H1 (cell line): ENCODE measurements around the gene RBM4B. TPM values are rescaled to one million over a fixed set of nuclear protein-coding genes. Genes with fewer than 3 reads are reported as not detected.

ENCODE experiments used
- CTCF ChIA-PET: fragments of 300-600 bp; sonication (Branson Sonifier 250); formaldehyde crosslinking; loops from one replicate; lab custom pipeline; 2021; ENCODE audit not compliant: partially characterized antibody; lab: Charles Lee
- POLR2A ChIA-PET: fragments of 300-600 bp; sonication (Branson Sonifier 250); formaldehyde crosslinking; loops from one replicate; lab custom pipeline; 2021; ENCODE audit warnings: inconsistent platforms; ENCODE audit not compliant: partially characterized antibody; lab: Charles Lee
- DNase-seq, 2 experiments: peaks; one replicate each; pipeline versions ENCODE4 v3.0.0 to v3.0.0-alpha.2; 2010 to 2022; ENCODE audit warnings: low spot score in 2 of 2, low read depth in 1 of 2, mixed read lengths in 1 of 2
- FAIRE-seq: peaks from 2 replicates; lab custom pipeline; 2011; peaks lifted over from hg19 to GRCh38; lab: Jason Lieb, UNC
- H2AFZ ChIP-seq: 2 replicates; pipeline ENCODE4 v1.8.1; 2012; ENCODE audit warnings: low read length, inconsistent platforms
- H2AK5ac ChIP-seq: 2 replicates; pipeline ENCODE4 v1.6.1; 2013; ENCODE audit warnings: low read depth, low read length
- H2BK120ac ChIP-seq: replicated peaks from 2 replicates; pipeline ENCODE3; 2013; ENCODE audit warnings: low read depth, low read length, inconsistent platforms
- H2BK12ac ChIP-seq: 2 replicates; pipeline ENCODE4 v1.6.1; 2013; ENCODE audit warnings: low read depth, low read length
- H2BK15ac ChIP-seq: 2 replicates; pipeline ENCODE4 v1.6.1; 2013; ENCODE audit warnings: low read length
- H2BK20ac ChIP-seq: 2 replicates; pipeline ENCODE4 v1.6.1; 2013; ENCODE audit warnings: low read length
- H2BK5ac ChIP-seq: 2 replicates; pipeline ENCODE4 v1.6.1; 2013; ENCODE audit warnings: low read depth, low read length
- H3K14ac ChIP-seq: 2 replicates; pipeline ENCODE4 v1.6.1; 2013; ENCODE audit warnings: inconsistent platforms; ENCODE audit not compliant: insufficient read length
- H3K18ac ChIP-seq: 2 replicates; pipeline ENCODE4 v1.6.1; 2013; ENCODE audit warnings: low read length; ENCODE audit errors: extremely low read depth
- H3K23ac ChIP-seq: 2 replicates; pipeline ENCODE4 v1.6.1; 2013; ENCODE audit warnings: inconsistent platforms; ENCODE audit not compliant: insufficient read length
- H3K23me2 ChIP-seq: 2 replicates; pipeline ENCODE4 v1.6.1; 2013; ENCODE audit warnings: low read depth, low read length
- H3K27ac ChIP-seq: 2 replicates; pipeline ENCODE4 v1.6.1; 2011; ENCODE audit warnings: low read depth, low read length, inconsistent platforms
- H3K27me3 ChIP-seq, 4 experiments: replicated peaks in 1 of 4; 1 replicate in 1 of 4; 2 replicates in 3 of 4; pipeline versions ENCODE4 v1.6.1 to v1.8.1; 2011 to 2013; ENCODE audit warnings: low read length in 3 of 4, mild to moderate bottlenecking in 3 of 4, inconsistent platforms in 2 of 4, mixed read lengths in 2 of 4, moderate library complexity in 1 of 4; ENCODE audit not compliant: control insufficient read depth in 3 of 4, insufficient read depth in 3 of 4; ENCODE audit errors: extremely low read depth in 1 of 4
- H3K36me3 ChIP-seq, 4 experiments: 2 replicates each; pipeline versions ENCODE4 v1.6.1 to v1.8.1; 2011 to 2013; ENCODE audit warnings: mild to moderate bottlenecking in 4 of 4, low read length in 3 of 4, moderate library complexity in 2 of 4, control low read depth in 1 of 4, inconsistent platforms in 1 of 4; ENCODE audit not compliant: insufficient read depth in 4 of 4, control insufficient read depth in 2 of 4
- H3K4ac ChIP-seq: replicated peaks from 2 replicates; pipeline ENCODE3; 2013; ENCODE audit warnings: low read length, low read depth, mixed read lengths, inconsistent platforms; ENCODE audit not compliant: insufficient read length
- H3K4me1 ChIP-seq, 4 experiments: replicated peaks in 1 of 4; 1 replicate in 1 of 4; 2 replicates in 3 of 4; pipeline versions ENCODE4 v1.6.1 to v1.8.1; 2011 to 2013; ENCODE audit warnings: low read length in 3 of 4, inconsistent platforms in 2 of 4, mixed read lengths in 1 of 4; ENCODE audit not compliant: insufficient read depth in 4 of 4, control insufficient read depth in 3 of 4
- H3K4me2 ChIP-seq, 2 experiments: 2 replicates each; pipeline versions ENCODE4 v1.6.1 to v1.8.1; 2011 to 2013; ENCODE audit warnings: low read depth in 2 of 2, low read length in 2 of 2, control low read depth in 1 of 2, inconsistent platforms in 1 of 2, mild to moderate bottlenecking in 1 of 2; ENCODE audit not compliant: insufficient read depth in 1 of 2
- H3K4me3 ChIP-seq, 4 experiments: fragments of 200-600, 300-600 bp in 1 of 4; sonication (generic), shearing (Covaris generic), sonication (Bioruptor Twin) in 1 of 4; 2 replicates each; pipeline versions ENCODE4 v1.5.1 to v1.8.1; 2011 to 2016; ENCODE audit warnings: low read length in 4 of 4, low read depth in 3 of 4, control low read depth in 2 of 4, inconsistent platforms in 2 of 4, mild to moderate bottlenecking in 2 of 4, mixed read lengths in 1 of 4, moderate library complexity in 1 of 4; ENCODE audit not compliant: insufficient read depth in 2 of 4; ENCODE audit errors: extremely low read depth in 1 of 4
- H3K56ac ChIP-seq: replicated peaks from 2 replicates; pipeline ENCODE3; 2013; ENCODE audit warnings: low read depth, mild to moderate bottlenecking, mixed read lengths, low read length, inconsistent platforms; ENCODE audit not compliant: insufficient read length
- H3K79me1 ChIP-seq: 2 replicates; pipeline ENCODE4 v1.6.1; 2013; ENCODE audit warnings: low read depth, low read length, control low read depth
- H3K79me2 ChIP-seq, 2 experiments: 2 replicates each; pipeline versions ENCODE4 v1.6.1 to v1.8.1; 2012 to 2013; ENCODE audit warnings: low read length in 2 of 2, mild to moderate bottlenecking in 2 of 2, inconsistent platforms in 1 of 2; ENCODE audit not compliant: insufficient read depth in 2 of 2, control insufficient read depth in 1 of 2
- H3K9ac ChIP-seq, 4 experiments: replicated peaks in 1 of 4; 1 replicate in 1 of 4; 2 replicates in 3 of 4; pipeline versions ENCODE4 v1.6.1 to v1.8.1; 2011 to 2013; ENCODE audit warnings: low read depth in 3 of 4, low read length in 3 of 4, control low read depth in 2 of 4, mild to moderate bottlenecking in 2 of 4, moderate library complexity in 2 of 4, inconsistent platforms in 1 of 4; ENCODE audit errors: extremely low read depth in 1 of 4
- H3K9me3 ChIP-seq, 2 experiments: 2 replicates each; pipeline versions ENCODE4 v1.6.1 to v1.8.1; 2012 to 2013; ENCODE audit warnings: mild to moderate bottlenecking in 2 of 2, moderate library complexity in 2 of 2, control low read depth in 1 of 2, inconsistent platforms in 1 of 2, low read depth in 1 of 2, low read length in 1 of 2, mixed read lengths in 1 of 2; ENCODE audit not compliant: insufficient read depth in 2 of 2
- H4K20me1 ChIP-seq, 2 experiments: replicated peaks in 1 of 2; 2 replicates each; pipeline versions ENCODE3 to v1.8.1; 2011 to 2013; ENCODE audit warnings: inconsistent platforms in 2 of 2, low read length in 2 of 2, mild to moderate bottlenecking in 1 of 2; ENCODE audit not compliant: insufficient read depth in 2 of 2, control insufficient read depth in 1 of 2
- H4K5ac ChIP-seq: 2 replicates; pipeline ENCODE4 v1.6.1; 2013; ENCODE audit warnings: low read length, low read depth, mixed read lengths, inconsistent platforms; ENCODE audit not compliant: insufficient read length
- H4K8ac ChIP-seq: 2 replicates; pipeline ENCODE4 v1.8.0; 2013; ENCODE audit warnings: mild to moderate bottlenecking, moderate library complexity, low read length, inconsistent platforms; ENCODE audit not compliant: insufficient read depth; ENCODE audit errors: extremely low read depth
- H4K91ac ChIP-seq: replicated peaks from 2 replicates; pipeline ENCODE3; 2013; ENCODE audit warnings: low read length, mixed read lengths, inconsistent platforms; ENCODE audit not compliant: insufficient read length
- BACH1 ChIP-seq: IDR thresholded peaks from 2 replicates; pipeline ENCODE4 v1.6.1; 2012; ENCODE audit warnings: low read length, improper control_type of control experiment
- BCL11A ChIP-seq, 2 experiments: IDR thresholded peaks; one replicate each; pipeline ENCODE4 v1.6.1; 2011; ENCODE audit warnings: low read depth in 2 of 2, low read length in 2 of 2, mild to moderate bottlenecking in 2 of 2
- BRCA1 ChIP-seq: IDR thresholded peaks from 2 replicates; pipeline ENCODE4 v1.6.1; 2012; ENCODE audit warnings: low read depth, low read length, improper control_type of control experiment
- CREB1 ChIP-seq: IDR thresholded peaks from 2 replicates; pipeline ENCODE4 v1.6.1; 2012; ENCODE audit warnings: inconsistent platforms
- JUN ChIP-seq: IDR thresholded peaks from 2 replicates; pipeline ENCODE4 v1.6.1; 2011; ENCODE audit warnings: low read depth, mild to moderate bottlenecking, improper control_type of control experiment, low read length
- KDM4A ChIP-seq: IDR thresholded peaks from one replicate; pipeline ENCODE4 v1.7.1; 2012; ENCODE audit warnings: low read depth, mild to moderate bottlenecking, moderate library complexity, low read length, inconsistent platforms; ENCODE audit not compliant: severe bottlenecking
- POLR2AphosphoS5 ChIP-seq: IDR thresholded peaks from 2 replicates; pipeline ENCODE4 v1.6.1; 2011; ENCODE audit warnings: low read depth, low read length
- POU5F1 ChIP-seq: IDR thresholded peaks from 2 replicates; pipeline ENCODE4 v1.6.1; 2011; ENCODE audit warnings: low read depth, mild to moderate bottlenecking, low read length, moderate library complexity
- SIRT6 ChIP-seq: IDR thresholded peaks from one replicate; pipeline ENCODE4 v1.7.1; 2012; ENCODE audit warnings: low read length, inconsistent platforms
- TAF7 ChIP-seq: optimal IDR thresholded peaks from 2 replicates; pipeline ENCODE3; 2011; ENCODE audit warnings: low read depth, mild to moderate bottlenecking, inconsistent platforms, low read length, moderate library complexity, borderline replicate concordance
- TCF12 ChIP-seq: IDR thresholded peaks from 2 replicates; pipeline ENCODE4 v1.6.1; 2011; ENCODE audit warnings: low read depth, mild to moderate bottlenecking, low read length
- USF2 ChIP-seq: IDR thresholded peaks from 2 replicates; pipeline ENCODE4 v1.6.1; 2011; ENCODE audit warnings: low read length, improper control_type of control experiment
- ZNF274 ChIP-seq: IDR thresholded peaks from 2 replicates; pipeline ENCODE4 v1.7.0; 2012; ENCODE audit warnings: low read length, borderline replicate concordance; ENCODE audit errors: extremely low read depth
- WGBS, 2 experiments: shearing (Covaris generic) in 1 of 2; methylation state at CpG; one replicate each; pipeline versions ENCODE4 v1.1.6 to v1.1.7; 2013 to 2015; ENCODE audit warnings: low lambda C conversion rate in 2 of 2, mixed read lengths in 2 of 2, inconsistent platforms in 1 of 2, low coverage in 1 of 2, missing lambda C conversion rate in 1 of 2; ENCODE audit not compliant: insufficient replicate concordance in 2 of 2, insufficient coverage in 1 of 2, insufficient read length in 1 of 2; ENCODE audit errors: extremely low coverage in 1 of 2, missing lambda C conversion rate in 1 of 2; 5-methylcytosine and 5-hydroxymethylcytosine counted together
- polyA plus RNA-seq, 7 experiments: library from polyadenylated mRNA; depleted of rRNA in 3 of 7; stranded (reverse) in 5 of 7; unstranded in 2 of 7; fragments of >200 nt in 5 of 7; fragments of 200-250 nt in 2 of 7; gene quantifications; 1 replicate in 5 of 7; 2 replicates in 1 of 7; 4 replicates in 1 of 7; pipeline versions ENCODE4 v1.2.1 to v1.2.3, GENCODE V29; 2011 to 2013; ENCODE audit warnings: missing spikeins in 2 of 7, mixed read lengths in 2 of 7
- total RNA-seq: library from RNA; stranded (reverse); fragmentation: NEBNext Ultra II Directional; extraction: Animal tissue kit (Norgen Biotek cat#: 25700); gene quantifications from 2 replicates; pipeline ENCODE4 v1.2.1, GENCODE V29; 2021

RBM4B gene
- total and polyA plus RNA-seq, 2 of the 8 experiments (the other 6 are each of a cell fraction or from before 2014, with no cell fraction given), result 27.5 to 30.5 TPM

GRCh38 chr11:66625041-66625751, 52.5 kb downstream of the RBM4B start:
- Histone ChIP-seq H2BK20ac (no peak overlapping the region), H3K4me2 (no peak overlapping the region), H3K23ac (no peak overlapping the region), H3K9ac (no peak overlapping the region), H3K79me2 (peaks cover 74 to 100% of the 10 kb centered on the region in 2 experiments), H3K79me1 (peaks cover 31% of the 10 kb centered on the region), H4K8ac (peak overlapping the region; percentile 17), H2AFZ (no peak overlapping the region), H3K4ac (no peak overlapping the region), H3K27ac (no peak overlapping the region), H3K18ac (no peak overlapping the region), H3K36me3 (peaks cover 51 to 91% (median 80%) of the 10 kb centered on the region in 4 experiments), H4K20me1 (peaks cover 61 to 66% of the 10 kb centered on the region in 2 experiments), H3K23me2 (no peaks in the 10 kb centered on the region), H3K56ac (no peak overlapping the region), H3K14ac (no peak overlapping the region), H4K91ac (no peak overlapping the region), H3K27me3 (no peaks in the 10 kb centered on the region), H2BK5ac (no peak overlapping the region), H2BK15ac (no peak overlapping the region), H3K9me3 (no peaks in the 10 kb centered on the region), H3K4me3 (no peak overlapping the region), H3K4me1 (peaks cover 0 to 3% (median 0%) of the 10 kb centered on the region in 4 experiments; a peak in 1 of 7 replicates), H2BK120ac (no peak overlapping the region), H2BK12ac (no peak overlapping the region), H2AK5ac (no peak overlapping the region), H4K5ac (no peak overlapping the region)
- ChIA-PET POLR2A (interaction anchor here (0.9 to 66.2 kb wide), 7 partner anchors 4 to 82 kb away, joined by 3 to 2165 read pairs (median 4); partner anchors contain the start of genes CCDC87, CCS, RBM14 and RBM4), CTCF (interaction anchor here (0.9 to 1.4 kb wide), 3 partner anchors 44 to 984 kb away, joined by 3 to 5 read pairs (median 4); no protein-coding TSS in a partner anchor)
- DNase-seq (no peak), FAIRE-seq (no peak)
- 97% methylated on average over 26 of the region's 26 CpGs; no CpG with 5 or more reads in 1 of the 2 experiments for WGBS, 2 experiments
- no peak for TF ChIP-seq ZNF274
- no peak for TF ChIP-seq KDM4A
- TF ChIP-seq POU5F1, result no peak
- TF ChIP-seq BRCA1, result no peak
- TF ChIP-seq JUN, result no peak
- no peak for TF ChIP-seq TAF7
- peak; percentile 35; the same call in 1 of the 2 replicates for TF ChIP-seq POLR2AphosphoS5
- TF ChIP-seq CREB1, result no peak
- no peak for TF ChIP-seq BCL11A (IDR thresholded peaks at IDR 0.05; ENCODE audit: low read depth in 2 of 2, low read length in 2 of 2)
- TF ChIP-seq SIRT6, result no peak
- no peak for TF ChIP-seq BACH1
- no peak for TF ChIP-seq USF2
- no peak for TF ChIP-seq TCF12
